Hematopoietic multipotent progenitor cell treated with erythropoietin and hydrocortisone succinate and interleukin-3 and kit ligand, for 15 days (in vitro differentiated cells): ENCODE measurements around the gene GOLT1B.

Source experiments
- DNase-seq: peaks from one replicate; pipeline ENCODE4 v3.0.0-alpha.2; 2015; ENCODE audit warnings: low spot score

The GOLT1B gene

GRCh38 chr12:21523148-21523547, 21.6 kb downstream of the GOLT1B start:
- no peak for DNase-seq

- DNase-seq: no peak
Observed at GRCh38 chr12:21526053-21526452, 24.5 kb downstream of the GOLT1B start, which contains the start of gene SPX. Gene SPX (plus strand): TSS chr12:21526296. CDS start chr12:21526473, 177 bp downstream.

GRCh38 chr12:21526721-21527345, 25.2 kb downstream of the GOLT1B start:
- DNase-seq: no peak

- DNase-seq: no peak
Observed at GRCh38 chr12:21527451-21528180, 26.0 kb downstream of the GOLT1B start.

GRCh38 chr12:21528953-21529352, 27.4 kb downstream of the GOLT1B start:
- DNase-seq: no peak

- no peak for DNase-seq
Observed at GRCh38 chr12:21529456-21529855, 27.9 kb downstream of the GOLT1B start.

- no peak for DNase-seq
Observed at GRCh38 chr12:21538061-21538653, 36.6 kb downstream of the GOLT1B start.

- DNase-seq: no peak
Observed at GRCh38 chr12:21539797-21540196, 38.2 kb downstream of the GOLT1B start.

GRCh38 chr12:21541773-21542172, 40.2 kb downstream of the GOLT1B start:
- no peak for DNase-seq

- DNase-seq: no peak
Observed at GRCh38 chr12:21542403-21542802, 40.8 kb downstream of the GOLT1B start.

GRCh38 chr12:21543151-21543550, 41.6 kb downstream of the GOLT1B start:
- DNase-seq: no peak

- DNase-seq: no peak
Observed at GRCh38 chr12:21545557-21545956, 44.0 kb downstream of the GOLT1B start.

GRCh38 chr12:21546716-21547115, 45.1 kb downstream of the GOLT1B start:
- no peak for DNase-seq

GRCh38 chr12:21547437-21547836, 45.8 kb downstream of the GOLT1B start:
- DNase-seq: no peak

- DNase-seq: no peak
Observed at GRCh38 chr12:21551841-21552465, 50.4 kb downstream of the GOLT1B start.

- DNase-seq: no peak
Observed at GRCh38 chr12:21552635-21553328, 51.2 kb downstream of the GOLT1B start.

- DNase-seq: no peak
Observed at GRCh38 chr12:21553329-21553675, 51.7 kb downstream of the GOLT1B start.

GRCh38 chr12:21558100-21558679, 56.6 kb downstream of the GOLT1B start:
- DNase-seq: no peak

- DNase-seq: no peak
Observed at GRCh38 chr12:21559855-21560569, 58.4 kb downstream of the GOLT1B start.

- DNase-seq: no peak
Observed at GRCh38 chr12:21561158-21561557, 59.6 kb downstream of the GOLT1B start.

- no peak for DNase-seq
Observed at GRCh38 chr12:21562859-21563258, 61.3 kb downstream of the GOLT1B start.
